Skin epidermis (tissue), 12 donors: Measurements from ENCODE around the gene PRAMEF17.
"Not testable (repeated sequence)": the region's sequence is repeated elsewhere in the genome, so short reads cannot be mapped to it uniquely, and the experiment has no call there.

ENCODE experiments used
- H3K27ac ChIP-seq, 21 experiments: fragments of 200-600 bp; sonication (generic) in 11 of 21; one replicate each; pipeline ENCODE4 v1.5.0; 2020; ENCODE audit warnings: mild to moderate bottlenecking in 3 of 21, inconsistent platforms in 2 of 21, moderate library complexity in 2 of 21
- H3K4me3 ChIP-seq, 7 experiments: fragments of 200-600 bp; sonication (generic) in 2 of 7; one replicate each; pipeline ENCODE4 v1.5.0; 2020; ENCODE audit warnings: inconsistent platforms in 2 of 7, mild to moderate bottlenecking in 2 of 7, moderate library complexity in 1 of 7

Gene PRAMEF17

DNA sequence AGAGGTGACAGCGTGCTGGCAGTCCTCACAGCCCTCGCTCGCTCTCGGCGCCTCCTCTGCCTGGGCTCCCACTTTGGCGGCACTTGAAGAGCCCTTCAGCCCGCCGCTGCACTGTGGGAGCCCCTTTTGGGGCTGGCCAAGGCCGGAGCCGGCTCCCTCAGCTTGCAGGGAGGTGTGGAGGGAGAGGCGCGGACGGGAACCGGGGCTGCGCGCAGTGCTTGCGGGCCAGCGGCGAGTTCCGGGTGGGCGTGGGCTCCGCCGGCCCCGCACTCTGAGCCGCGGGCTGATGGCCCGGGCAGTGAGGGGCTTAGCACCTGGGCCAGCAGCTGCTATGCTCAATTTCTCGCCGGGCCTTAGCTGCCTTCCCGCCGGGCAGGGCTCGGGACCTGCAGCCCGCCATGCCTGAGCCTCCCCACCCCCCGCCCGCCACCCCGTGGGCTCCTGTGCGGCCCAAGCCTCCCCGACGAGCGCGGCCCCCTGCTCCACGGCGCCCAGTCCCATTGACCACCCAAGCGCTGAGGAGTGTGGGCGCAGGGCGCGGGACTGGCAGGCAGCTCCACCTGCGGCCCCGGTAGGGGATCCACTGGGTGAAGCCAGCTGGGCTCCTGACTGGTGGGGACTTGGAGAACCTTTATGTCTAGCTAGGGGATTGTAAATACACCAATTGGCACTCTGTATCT lies 49.8 kb downstream of the PRAMEF17 start:
- H3K27ac ChIP-seq, H3K4me3 ChIP-seq: not testable (repeated sequence)
